ENCODE data around the gene ZNF414.

GRCh38 chr19:8531470-8531869 lies 17.5 kb upstream of the ZNF414 start:
- TF ChIP-seq CTCF (IDR thresholded peaks at IDR 0.05): no peak
- no peak for TF ChIP-seq POLR2A (IDR thresholded peaks at IDR 0.05)

Data from body of pancreas (tissue), 4 donors.